ENCODE measurements around the gene GPS2.

DNA sequence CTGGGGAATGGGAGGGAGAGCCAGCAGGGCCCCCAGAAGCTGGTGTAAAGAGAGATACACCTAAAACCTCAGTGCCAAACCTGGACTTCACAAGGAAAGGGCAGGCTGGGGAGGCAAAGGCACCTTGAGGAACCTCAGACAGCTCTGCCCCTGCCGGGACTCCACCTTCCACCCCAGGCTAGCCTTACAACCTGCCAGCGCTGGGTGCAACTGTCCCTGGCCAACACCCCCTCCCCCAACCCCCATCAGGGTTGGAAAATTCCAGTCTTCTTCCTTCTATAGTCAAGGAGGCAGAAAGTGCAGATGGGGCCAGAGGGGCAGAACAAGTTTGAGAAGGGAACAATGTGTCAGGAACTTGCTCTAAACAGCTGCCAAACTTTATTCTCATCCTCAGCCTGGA, 23.0 kb downstream of the GPS2 start:
- TF ChIP-seq, protein P1, sequence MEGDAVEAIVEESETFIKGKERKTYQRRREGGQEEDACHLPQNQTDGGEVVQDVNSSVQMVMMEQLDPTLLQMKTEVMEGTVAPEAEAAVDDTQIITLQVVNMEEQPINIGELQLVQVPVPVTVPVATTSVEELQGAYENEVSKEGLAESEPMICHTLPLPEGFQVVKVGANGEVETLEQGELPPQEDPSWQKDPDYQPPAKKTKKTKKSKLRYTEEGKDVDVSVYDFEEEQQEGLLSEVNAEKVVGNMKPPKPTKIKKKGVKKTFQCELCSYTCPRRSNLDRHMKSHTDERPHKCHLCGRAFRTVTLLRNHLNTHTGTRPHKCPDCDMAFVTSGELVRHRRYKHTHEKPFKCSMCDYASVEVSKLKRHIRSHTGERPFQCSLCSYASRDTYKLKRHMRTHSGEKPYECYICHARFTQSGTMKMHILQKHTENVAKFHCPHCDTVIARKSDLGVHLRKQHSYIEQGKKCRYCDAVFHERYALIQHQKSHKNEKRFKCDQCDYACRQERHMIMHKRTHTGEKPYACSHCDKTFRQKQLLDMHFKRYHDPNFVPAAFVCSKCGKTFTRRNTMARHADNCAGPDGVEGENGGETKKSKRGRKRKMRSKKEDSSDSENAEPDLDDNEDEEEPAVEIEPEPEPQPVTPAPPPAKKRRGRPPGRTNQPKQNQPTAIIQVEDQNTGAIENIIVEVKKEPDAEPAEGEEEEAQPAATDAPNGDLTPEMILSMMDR (IDR thresholded peaks at IDR 0.05 in 8 of 11, conservative IDR thresholded peaks at IDR 0.05 in 3 of 11), result no peak
- TF ChIP-seq POLR2A (IDR thresholded peaks at IDR 0.05) (no peak), POLR2AphosphoS5 (IDR thresholded peaks at IDR 0.05) (no peak)

Data from spleen (tissue), 7 donors.